GM21528 (cell line): ENCODE results near the gene FAM187B.

ENCODE experiments used
- ATAC-seq: cut with Tn5 transposase; IDR thresholded peaks from one replicate; pipeline ENCODE4 v1.9.1; 2021; ENCODE audit warnings: mild to moderate bottlenecking, moderate library complexity; ENCODE audit not compliant: unreplicated experiment, low FRiP score

Gene FAM187B

GRCh38 chr19:35194012-35194984, 34.2 kb downstream of the FAM187B start:
- ATAC-seq: no peak

DNA sequence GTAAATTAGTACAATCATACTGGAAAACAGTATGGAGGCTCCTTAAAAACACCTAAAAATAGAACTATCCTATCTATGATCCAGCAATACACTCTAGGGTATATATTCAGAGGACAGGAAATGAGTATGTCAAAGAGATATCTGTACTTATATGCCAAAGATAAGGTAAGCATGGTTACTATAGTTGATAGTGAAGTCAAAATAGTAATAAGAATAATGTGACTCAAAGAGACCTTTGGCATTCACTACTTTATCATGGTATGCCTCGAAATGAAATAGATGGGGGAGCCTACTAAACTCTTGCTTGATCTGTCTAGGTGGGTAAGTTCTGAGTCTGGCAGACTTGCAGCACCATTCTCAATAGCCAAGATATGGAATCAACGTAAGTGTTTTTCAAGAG, 43.7 kb downstream of the FAM187B start:
- ATAC-seq: no peak

DNA sequence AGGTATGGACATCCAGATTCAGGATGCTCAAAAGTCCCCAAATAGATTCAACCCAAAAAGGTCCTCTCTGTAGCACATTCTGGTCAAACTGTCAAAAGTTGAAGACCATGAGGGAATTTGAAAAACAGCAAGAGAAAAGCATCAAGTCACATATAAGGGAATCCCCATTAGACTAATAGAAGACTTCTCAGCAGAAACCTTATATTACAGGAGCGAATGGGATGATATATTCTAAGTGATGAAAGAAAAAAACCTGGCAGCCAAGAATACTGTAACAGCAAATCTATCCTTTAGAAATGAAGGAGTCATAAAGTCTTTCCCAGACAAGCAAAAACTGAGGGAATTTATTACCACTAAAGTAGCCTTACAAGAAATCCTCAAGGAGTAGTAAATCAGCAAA, 44.3 kb downstream of the FAM187B start:
- no peak for ATAC-seq

- no peak for ATAC-seq
These were observed 47.2 kb downstream of the FAM187B start for GRCh38 chr19:35181387-35181786.

- ATAC-seq: no peak
These were observed 48.7 kb downstream of the FAM187B start for GRCh38 chr19:35179830-35180229.

GRCh38 chr19:35178701-35179100, 49.8 kb downstream of the FAM187B start:
- no peak for ATAC-seq

- no peak for ATAC-seq
These were observed 50.9 kb downstream of the FAM187B start for GRCh38 chr19:35177377-35178274.

GRCh38 chr19:35176181-35176570, 52.4 kb downstream of the FAM187B start:
- no peak for ATAC-seq
